Urothelium cell line (cell line): ENCODE results near the gene KRT31.
"Not testable (repeated sequence)": the region's sequence is repeated elsewhere in the genome, so short reads cannot be mapped to it uniquely, and the experiment has no call there.

Source experiments
- DNase-seq: peaks from one replicate; pipeline ENCODE4 v3.0.0; 2011; ENCODE audit warnings: low spot score, mixed read lengths
- FAIRE-seq: peaks from 2 replicates; lab custom pipeline; 2011; peaks lifted over from hg19 to GRCh38; lab: Jason Lieb, UNC

Gene KRT31

GRCh38 chr17:41396996-41397660, at the start of gene KRT31:
TSS of gene KRT31 (minus strand) at chr17:41397608. CDS start at chr17:41397539, 69 bp downstream.
- DNase-seq (no peak), FAIRE-seq (no peak)

- FAIRE-seq, result no peak
- no peak for DNase-seq
Observed at GRCh38 chr17:41446806-41447205, 49.4 kb upstream of the KRT31 start.

GRCh38 chr17:41444640-41445039, 47.2 kb upstream of the KRT31 start:
- DNase-seq (no peak), FAIRE-seq (no peak)

- FAIRE-seq (no peak), DNase-seq (no peak)
Observed at GRCh38 chr17:41444186-41444585, 46.8 kb upstream of the KRT31 start.

GRCh38 chr17:41442739-41443138, 45.3 kb upstream of the KRT31 start:
- FAIRE-seq (no peak), DNase-seq (no peak)

- FAIRE-seq (no peak), DNase-seq (no peak)
Observed at GRCh38 chr17:41440531-41441033, 43.2 kb upstream of the KRT31 start, which contains the start of gene KRT38. TSS of gene KRT38 (minus strand) at chr17:41440983. CDS start at chr17:41440921, 62 bp downstream.

GRCh38 chr17:41439375-41439774, 42.0 kb upstream of the KRT31 start:
- no peak for DNase-seq
- no peak for FAIRE-seq

GRCh38 chr17:41437769-41438168, 40.4 kb upstream of the KRT31 start:
- DNase-seq (no peak), FAIRE-seq (no peak)

GRCh38 chr17:41437254-41437653, 39.8 kb upstream of the KRT31 start:
- FAIRE-seq (no peak), DNase-seq (no peak)

GRCh38 chr17:41434415-41434814, 37.0 kb upstream of the KRT31 start:
- DNase-seq, result no peak
- FAIRE-seq, result no peak

GRCh38 chr17:41434005-41434404, 36.6 kb upstream of the KRT31 start:
- FAIRE-seq (no peak), DNase-seq (no peak)

- no peak for DNase-seq
- FAIRE-seq, result no peak
Observed at GRCh38 chr17:41433586-41433985, 36.2 kb upstream of the KRT31 start.

- DNase-seq, FAIRE-seq: not testable (repeated sequence)
Observed at GRCh38 chr17:41430376-41430775, 33.0 kb upstream of the KRT31 start.

- no peak for DNase-seq
- FAIRE-seq, result no peak
Observed at GRCh38 chr17:41429667-41430066, 32.3 kb upstream of the KRT31 start.

- FAIRE-seq, result no peak
- DNase-seq, result no peak
Observed at GRCh38 chr17:41428591-41429291, 31.3 kb upstream of the KRT31 start.

- FAIRE-seq (no peak), DNase-seq (no peak)
Observed at GRCh38 chr17:41424111-41424635, 26.8 kb upstream of the KRT31 start, which contains the start of gene KRT37. TSS of gene KRT37 (minus strand) at chr17:41424585. CDS start at chr17:41424523, 62 bp downstream.

GRCh38 chr17:41422586-41422985, 25.2 kb upstream of the KRT31 start:
- DNase-seq, FAIRE-seq: not testable (repeated sequence)

GRCh38 chr17:41421617-41422016, 24.2 kb upstream of the KRT31 start:
- FAIRE-seq (no peak), DNase-seq (no peak)

- FAIRE-seq (no peak), DNase-seq (no peak)
Observed at GRCh38 chr17:41421116-41421515, 23.7 kb upstream of the KRT31 start.

- DNase-seq (no peak), FAIRE-seq (no peak)
Observed at GRCh38 chr17:41420134-41420533, 22.7 kb upstream of the KRT31 start.

GRCh38 chr17:41419716-41420115, 22.3 kb upstream of the KRT31 start:
- DNase-seq (no peak), FAIRE-seq (no peak)
